Fibroblast of skin of right biceps (primary cell): ENCODE results near the gene COL4A1.

ENCODE experiments used
- DNase-seq: peaks from one replicate; pipeline ENCODE4 v3.0.0-alpha.2; 2013

The COL4A1 gene

GRCh38 chr13:110291286-110291685 is 15.7 kb downstream of the COL4A1 start:
- no peak for DNase-seq

- no peak for DNase-seq
Measured at GRCh38 chr13:110290826-110291225, 16.1 kb downstream of the COL4A1 start.

- DNase-seq = no peak
Measured at GRCh38 chr13:110290153-110290552, 16.8 kb downstream of the COL4A1 start.

DNA sequence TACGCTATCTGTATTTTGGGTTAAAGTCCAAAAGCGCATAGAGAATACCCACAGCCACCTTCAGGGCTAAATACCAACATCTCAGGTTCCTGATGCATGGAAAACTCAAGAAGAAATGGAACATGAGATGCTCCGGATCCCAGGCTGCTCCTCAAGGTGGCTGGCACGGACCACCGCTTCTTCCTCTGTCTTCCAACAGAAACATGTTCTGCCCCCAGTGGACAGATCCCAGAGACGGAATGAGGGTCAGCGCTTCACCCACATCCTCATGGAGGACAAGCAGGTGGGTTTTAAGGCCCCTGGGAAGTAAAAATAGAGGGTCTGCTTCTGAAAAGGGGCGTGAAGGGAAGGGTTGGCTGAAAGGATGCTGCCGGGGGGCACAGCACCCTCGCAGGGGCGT is 17.3 kb downstream of the COL4A1 start:
- no peak for DNase-seq

DNA sequence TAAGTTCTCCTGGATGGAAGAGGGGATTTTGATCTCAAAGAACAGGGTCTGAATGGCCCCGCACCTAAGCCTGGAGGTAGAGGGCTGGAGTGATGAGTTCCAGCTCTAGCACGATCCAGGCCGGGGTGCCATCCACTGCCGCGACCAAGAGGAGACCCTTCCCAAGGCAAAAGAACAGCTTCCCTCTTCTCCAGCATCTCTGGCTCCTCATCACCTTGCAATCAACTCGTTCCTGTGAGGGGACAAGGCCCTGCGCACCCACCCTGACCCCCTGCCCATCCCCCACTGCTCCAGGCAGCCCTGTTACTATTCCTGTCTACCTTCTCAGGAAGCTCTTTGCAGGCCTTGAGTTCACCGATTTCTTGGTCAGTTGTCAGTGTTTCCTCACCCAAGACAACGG is 17.8 kb downstream of the COL4A1 start:
- no peak for DNase-seq

DNA sequence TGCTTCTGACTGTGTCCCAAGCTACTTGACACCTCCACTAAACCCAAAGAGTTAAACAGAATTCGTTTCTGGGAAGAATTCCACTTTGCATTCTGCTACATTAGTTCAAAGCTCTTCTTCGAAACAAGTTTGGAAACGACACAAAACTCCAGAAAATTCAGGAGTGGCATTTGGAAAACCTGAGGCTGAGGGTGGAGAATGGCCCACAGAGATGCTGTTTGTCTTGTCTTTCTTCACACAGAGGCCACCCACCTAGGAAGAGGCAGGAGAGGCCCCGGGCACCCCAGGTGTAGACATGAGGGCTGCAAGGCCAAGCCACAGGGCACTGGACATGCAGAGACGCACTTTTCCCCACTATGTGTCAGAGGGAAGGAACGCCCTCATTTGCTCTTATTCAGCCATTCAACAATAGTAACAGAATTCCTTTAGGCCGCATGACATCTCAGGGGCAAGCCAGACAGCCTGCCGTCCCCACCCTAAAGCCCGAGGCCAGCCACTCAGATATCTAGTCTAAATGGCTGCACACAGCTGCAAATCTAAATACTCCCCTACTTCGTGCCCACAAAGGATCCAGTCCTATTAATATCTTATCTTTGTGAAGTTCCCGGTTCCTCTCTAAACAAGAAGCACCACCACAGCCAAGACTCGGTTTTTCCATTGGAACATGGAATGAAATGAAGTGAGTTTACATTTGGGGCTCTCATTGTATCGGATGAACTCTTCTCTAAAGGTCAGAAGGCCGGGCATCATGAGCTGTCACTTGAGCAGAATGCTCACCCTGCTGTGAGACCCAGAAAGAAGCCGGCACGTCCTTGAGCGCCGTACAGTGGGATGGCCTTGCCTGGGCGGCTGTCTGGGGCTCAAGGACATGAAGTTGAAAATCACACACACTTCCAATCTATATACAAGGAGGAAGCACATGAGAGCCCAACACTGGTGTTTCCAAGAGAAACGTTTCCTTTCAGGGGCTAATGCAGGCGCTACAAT is 19.8 kb downstream of the COL4A1 start:
- no peak for DNase-seq

DNA sequence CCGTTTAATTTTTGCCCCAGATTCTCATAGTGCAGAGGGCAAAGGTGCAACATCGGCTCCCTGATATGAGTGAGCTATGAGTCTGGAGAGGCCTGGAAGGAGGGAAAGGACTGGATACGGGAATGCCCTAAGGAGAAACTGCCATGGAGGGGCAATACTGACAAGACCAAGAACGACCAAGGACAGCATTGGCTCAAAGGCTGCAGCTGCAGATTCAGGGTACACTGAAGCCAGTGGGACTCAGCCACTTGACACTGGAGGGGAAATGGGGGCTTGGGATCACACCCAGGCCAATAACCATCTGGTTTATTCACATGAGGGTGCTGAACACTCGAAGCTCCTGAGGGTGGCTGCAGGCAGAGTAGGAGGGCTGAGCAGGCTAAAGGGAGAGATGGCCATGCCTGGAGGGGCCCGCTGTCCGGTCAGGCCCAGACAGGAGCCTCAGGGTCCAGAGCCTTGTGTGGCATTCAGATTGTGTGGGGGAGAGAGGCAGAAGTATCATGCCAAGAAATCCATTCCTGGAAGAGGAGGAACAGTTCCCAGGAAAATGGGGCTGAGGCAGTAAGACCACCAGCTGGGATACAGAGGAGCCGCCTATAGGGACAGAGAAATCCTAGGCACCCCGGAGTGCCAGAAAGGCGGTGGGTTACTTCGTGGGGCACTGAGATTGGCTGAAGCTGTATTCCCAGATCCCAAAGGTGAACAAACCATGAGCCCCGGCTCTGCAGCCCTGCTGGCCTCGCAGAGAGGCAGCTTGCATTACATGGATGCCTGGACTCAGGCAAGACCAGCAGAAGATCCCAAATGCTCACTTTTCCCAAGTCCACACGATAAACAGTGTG is 20.7 kb downstream of the COL4A1 start:
- no peak for DNase-seq

DNA sequence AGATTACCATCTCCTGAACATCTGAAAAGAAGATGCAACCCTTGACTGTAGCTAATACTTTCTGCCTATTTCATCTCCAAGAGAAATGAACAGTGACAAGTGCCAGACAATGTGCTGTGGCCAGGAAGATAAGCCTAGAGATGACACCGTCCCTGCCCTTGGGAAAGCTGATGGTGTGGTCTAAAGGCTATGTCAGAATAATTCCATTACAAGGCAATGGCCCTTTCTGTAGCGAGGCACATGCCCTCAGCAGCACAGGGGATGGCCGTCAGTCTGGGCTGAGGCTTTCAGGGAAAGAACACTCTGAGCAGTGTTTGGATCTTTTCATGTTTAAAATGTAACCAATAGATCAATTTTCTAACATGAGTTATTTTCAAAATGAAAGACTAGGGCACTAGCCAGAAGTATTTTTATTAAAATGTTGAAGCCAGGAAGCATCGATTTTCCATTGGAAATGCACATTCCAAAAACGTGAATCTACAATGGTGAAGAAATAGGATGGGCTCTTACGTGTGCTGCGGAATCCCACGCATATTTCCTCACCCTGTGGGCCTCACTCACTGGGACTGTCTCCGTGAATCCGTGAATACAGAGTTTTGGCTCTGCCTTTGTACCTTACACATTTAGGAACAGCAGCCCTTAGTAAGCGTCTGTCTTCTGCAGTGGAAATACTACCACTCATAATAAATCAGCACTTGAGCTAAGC is 22.0 kb downstream of the COL4A1 start:
- DNase-seq = peak; percentile 58

DNA sequence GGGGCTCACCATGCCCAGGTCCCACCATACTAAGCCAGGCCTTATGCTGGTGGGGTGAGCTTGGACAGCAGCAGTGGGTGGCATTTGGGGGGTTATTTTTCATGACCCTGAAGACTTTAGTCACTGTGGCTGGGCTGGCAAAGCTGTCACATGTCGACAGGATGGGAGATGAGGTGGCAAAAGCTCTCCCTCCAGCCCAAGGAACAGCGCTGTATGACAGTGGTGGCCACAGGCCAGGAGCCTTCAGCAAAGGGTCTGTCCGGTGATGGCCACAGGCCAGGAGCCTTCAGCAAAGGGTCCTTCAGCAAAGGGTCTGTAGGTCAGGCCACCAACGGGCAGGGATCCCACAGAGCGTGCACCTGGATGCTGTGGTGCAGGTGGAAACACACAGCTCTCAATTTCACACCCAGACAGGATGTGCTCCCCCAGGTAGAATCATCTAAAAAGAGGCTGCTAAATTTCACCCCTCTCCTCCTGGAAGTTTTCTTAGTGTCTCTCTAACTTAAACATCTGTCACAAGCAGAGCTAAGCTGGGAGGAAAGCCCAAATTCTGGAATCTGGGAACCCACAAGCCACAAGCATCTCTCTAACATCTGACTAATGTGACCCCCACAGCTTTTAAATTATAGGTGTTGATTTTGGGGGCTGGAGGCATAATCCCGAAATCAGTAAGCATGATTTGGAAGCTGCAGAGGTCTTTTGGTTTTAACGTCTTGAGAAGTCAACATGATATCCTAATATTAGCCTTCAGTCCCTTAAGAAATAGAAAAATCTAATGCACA is 23.0 kb downstream of the COL4A1 start:
- DNase-seq = peak; percentile 95

- no peak for DNase-seq
Measured at GRCh38 chr13:110282316-110282841, 24.6 kb downstream of the COL4A1 start.

- no peak for DNase-seq
Measured at GRCh38 chr13:110281736-110282135, 25.2 kb downstream of the COL4A1 start.

GRCh38 chr13:110280985-110281688 is 25.8 kb downstream of the COL4A1 start:
- no peak for DNase-seq

- DNase-seq = no peak
Measured at GRCh38 chr13:110280231-110280813, 26.6 kb downstream of the COL4A1 start.

DNA sequence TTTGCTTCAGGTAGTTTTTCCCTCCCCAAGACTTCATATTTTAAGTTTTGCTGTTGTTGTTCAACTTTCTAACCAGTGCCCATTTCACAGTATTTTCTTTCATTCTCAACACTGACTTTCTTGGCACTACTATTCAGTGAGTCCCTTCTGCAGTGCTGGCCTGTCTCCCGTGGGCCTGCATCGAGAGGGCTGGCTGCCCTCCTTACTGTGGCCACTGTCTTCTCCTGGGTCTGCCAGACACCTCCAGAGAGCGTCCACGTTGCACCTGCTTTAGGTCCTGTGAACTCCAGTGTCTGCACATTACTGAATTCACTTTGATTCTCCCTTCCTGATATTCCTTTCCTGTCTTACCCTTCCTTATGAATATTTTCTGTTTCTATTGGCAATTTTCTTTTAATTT is 27.3 kb downstream of the COL4A1 start:
- no peak for DNase-seq

DNA sequence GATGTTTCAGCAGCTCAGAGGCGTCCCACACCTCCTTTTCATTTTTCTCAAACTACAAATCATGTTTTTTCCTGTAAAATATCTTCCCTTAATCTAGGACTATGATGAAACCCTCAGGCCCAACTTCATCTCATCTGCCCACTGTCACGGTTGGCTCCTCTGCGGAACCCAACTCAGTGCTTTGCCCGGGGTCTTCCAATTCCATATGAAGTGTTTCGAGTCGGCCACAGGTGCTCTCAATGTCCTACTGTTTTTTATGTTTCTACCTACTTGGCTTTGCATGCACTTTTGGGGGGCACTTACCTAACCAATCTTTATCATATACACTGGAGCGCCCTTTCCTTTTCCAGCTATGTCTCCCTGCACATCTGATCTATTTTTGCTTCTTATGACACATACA is 28.1 kb downstream of the COL4A1 start:
- no peak for DNase-seq

- no peak for DNase-seq
Measured at GRCh38 chr13:110277357-110277975, 29.5 kb downstream of the COL4A1 start.

GRCh38 chr13:110276553-110276950 is 30.4 kb downstream of the COL4A1 start:
- DNase-seq = no peak

DNA sequence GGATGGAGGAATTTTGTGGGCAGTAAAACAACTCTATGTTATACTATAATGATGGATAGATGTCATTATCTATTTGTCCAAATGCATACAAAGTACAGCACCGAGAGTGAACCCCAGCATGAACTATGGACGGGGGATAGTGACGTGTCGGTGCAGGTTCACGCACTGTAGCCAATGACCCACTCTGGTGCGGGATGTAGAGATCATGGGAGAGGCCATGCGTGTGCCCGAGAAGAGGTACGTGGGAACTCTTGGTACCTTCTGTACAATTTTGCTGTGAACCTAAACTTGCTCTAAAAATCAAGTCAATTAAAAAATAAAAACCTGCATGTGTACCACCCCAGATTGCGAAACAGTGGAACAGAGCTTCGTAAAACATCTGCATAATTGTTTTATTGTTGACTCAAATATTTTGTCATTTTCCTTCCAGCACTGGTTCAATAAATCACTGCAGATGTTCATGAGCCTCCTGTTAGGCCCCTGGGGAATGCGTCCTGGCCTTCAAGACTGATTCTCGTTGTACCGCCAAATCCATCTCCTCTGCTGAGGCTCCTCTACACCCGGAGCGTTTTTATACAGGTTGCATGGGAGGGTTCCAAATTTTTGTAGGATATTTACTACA is 30.9 kb downstream of the COL4A1 start:
- DNase-seq = no peak

GRCh38 chr13:110274687-110275086 is 32.3 kb downstream of the COL4A1 start:
- no peak for DNase-seq

DNA sequence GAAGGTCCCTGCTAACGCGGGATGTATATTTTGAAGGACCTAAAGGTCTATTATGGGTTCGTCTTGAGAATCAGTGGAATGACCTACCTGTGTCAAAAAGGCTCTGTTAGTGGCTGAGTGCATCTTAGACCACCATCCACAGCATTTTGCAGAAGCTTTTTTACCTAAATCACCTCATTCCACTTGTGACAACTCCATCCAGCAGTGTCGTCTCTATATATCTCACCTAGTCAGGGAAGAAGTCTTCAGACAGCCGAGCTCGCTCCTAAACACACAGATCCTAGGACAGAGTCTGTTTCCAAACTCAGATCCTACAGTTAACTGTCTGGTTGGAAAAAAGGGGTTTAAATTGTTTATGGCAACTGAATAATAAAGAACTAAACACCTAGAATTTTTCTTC is 33.7 kb downstream of the COL4A1 start:
- no peak for DNase-seq
